Lower lobe of right lung (tissue), 2 donors: ENCODE results near the gene MCU. TPM values are rescaled to one million over a fixed set of nuclear protein-coding genes. Genes with fewer than 3 reads are reported as not detected.
A peak's percentile ranks its signal among the peaks of the same experiment; 100 is the strongest.

Experiments used
- ATAC-seq, 2 donors: fragments of 200-7000 bp; cut with Tn5 transposase; one replicate each; pipeline ENCODE4 v1.9.1; 2020 to 2022; ENCODE audit warnings: mild to moderate bottlenecking in 2 of 2, moderate library complexity in 2 of 2
- DNase-seq: peaks from one replicate; pipeline ENCODE4 v3.0.0-alpha.2; 2020
- H3K27ac ChIP-seq: fragments of 200-600 bp; one replicate; pipeline ENCODE4 v1.8.0; 2022
- H3K27me3 ChIP-seq: fragments of 200-600 bp; one replicate; pipeline ENCODE4 v1.8.0; 2022; ENCODE audit warnings: low read depth
- H3K36me3 ChIP-seq: fragments of 200-600 bp; one replicate; pipeline ENCODE4 v1.8.0; 2022; ENCODE audit warnings: mild to moderate bottlenecking
- H3K4me1 ChIP-seq: fragments of 200-600 bp; one replicate; pipeline ENCODE4 v1.8.0; 2022
- H3K4me3 ChIP-seq: fragments of 200-600 bp; one replicate; pipeline ENCODE4 v1.8.0; 2022; ENCODE audit warnings: mild to moderate bottlenecking
- H3K9me3 ChIP-seq: fragments of 200-600 bp; one replicate; pipeline ENCODE4 v1.8.0; 2022
- intact Hi-C: fragments of 100-400 bp; cut with DNase I; formaldehyde crosslinking; loops from one replicate; pipeline ENCODE4 v1.11.0; 2022
- total RNA-seq: library from RNA; stranded (reverse); fragmentation: NEBNext Ultra II Directional; extraction: Animal tissue kit (Norgen Biotek cat#: 25700); gene quantifications from one replicate; pipeline ENCODE4 v1.2.1, GENCODE V29; 2021
- TF ChIP-seq, protein P1 (sequence below): fragments of 200-600 bp; IDR thresholded peaks from one replicate; pipeline ENCODE4 v1.8.0; 2022; ENCODE audit warnings: antibody characterized with exemption, mild to moderate bottlenecking
- donor health status: DM: no; HTN: yes; CAD: no; lungs with severe emphysema.

The MCU gene
- total RNA-seq, 1 donor from 2014 or later, result 24.2 TPM

DNA sequence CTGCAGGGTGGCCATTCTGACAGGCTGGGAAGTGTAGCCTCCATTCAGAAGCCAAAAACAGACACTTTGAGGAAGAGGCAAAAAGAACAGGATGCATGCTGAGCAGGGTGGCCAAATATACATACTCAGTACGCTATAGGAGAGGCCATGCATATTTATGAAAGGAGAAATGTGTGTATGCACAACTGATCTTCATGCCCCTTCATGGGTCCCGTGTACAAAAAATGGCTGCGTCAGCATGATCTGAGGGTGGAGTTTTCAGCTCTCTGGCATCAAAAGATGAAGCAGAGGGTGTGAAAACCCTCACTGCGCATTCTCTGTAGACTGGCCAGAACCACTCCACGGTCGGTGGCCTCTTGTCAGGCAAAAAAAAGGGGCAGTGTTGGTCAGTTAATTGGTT, 166.1 kb downstream of the MCU start:
- Histone ChIP-seq H3K9me3 (no peaks in the 10 kb centered on the region), H3K4me1 (no peaks in the 10 kb centered on the region), H3K27me3 (no peaks in the 10 kb centered on the region), H3K27ac (no peak overlapping the region), H3K4me3 (no peak overlapping the region), H3K36me3 (peaks cover 29% of the 10 kb centered on the region)
- no peak for DNase-seq
- intact Hi-C loops, result no loop called here
- TF ChIP-seq, protein P1, sequence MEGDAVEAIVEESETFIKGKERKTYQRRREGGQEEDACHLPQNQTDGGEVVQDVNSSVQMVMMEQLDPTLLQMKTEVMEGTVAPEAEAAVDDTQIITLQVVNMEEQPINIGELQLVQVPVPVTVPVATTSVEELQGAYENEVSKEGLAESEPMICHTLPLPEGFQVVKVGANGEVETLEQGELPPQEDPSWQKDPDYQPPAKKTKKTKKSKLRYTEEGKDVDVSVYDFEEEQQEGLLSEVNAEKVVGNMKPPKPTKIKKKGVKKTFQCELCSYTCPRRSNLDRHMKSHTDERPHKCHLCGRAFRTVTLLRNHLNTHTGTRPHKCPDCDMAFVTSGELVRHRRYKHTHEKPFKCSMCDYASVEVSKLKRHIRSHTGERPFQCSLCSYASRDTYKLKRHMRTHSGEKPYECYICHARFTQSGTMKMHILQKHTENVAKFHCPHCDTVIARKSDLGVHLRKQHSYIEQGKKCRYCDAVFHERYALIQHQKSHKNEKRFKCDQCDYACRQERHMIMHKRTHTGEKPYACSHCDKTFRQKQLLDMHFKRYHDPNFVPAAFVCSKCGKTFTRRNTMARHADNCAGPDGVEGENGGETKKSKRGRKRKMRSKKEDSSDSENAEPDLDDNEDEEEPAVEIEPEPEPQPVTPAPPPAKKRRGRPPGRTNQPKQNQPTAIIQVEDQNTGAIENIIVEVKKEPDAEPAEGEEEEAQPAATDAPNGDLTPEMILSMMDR, result no peak
- ATAC-seq, result no peak

DNA sequence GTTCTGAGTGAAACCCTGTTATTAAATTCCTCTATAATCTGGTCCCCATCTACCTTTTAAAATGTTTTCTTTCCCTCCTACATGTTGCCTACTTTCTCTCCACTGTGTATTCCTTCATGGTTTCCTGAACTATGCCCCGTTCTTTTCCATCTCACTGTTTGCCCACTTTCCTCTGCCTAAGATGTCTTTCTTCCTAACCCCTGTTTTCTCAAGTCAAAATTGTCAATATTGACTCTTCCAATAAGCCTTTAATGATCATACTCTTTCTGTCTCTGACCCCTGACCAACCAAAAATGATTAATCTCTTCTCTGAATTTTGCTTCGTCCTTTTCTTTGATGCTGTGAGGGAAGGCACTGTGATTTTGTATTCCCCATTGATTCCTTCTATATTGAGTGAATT, 171.0 kb downstream of the MCU start:
- Histone ChIP-seq H3K27ac (no peak overlapping the region), H3K27me3 (no peaks in the 10 kb centered on the region), H3K4me1 (no peaks in the 10 kb centered on the region), H3K9me3 (no peaks in the 10 kb centered on the region), H3K4me3 (no peak overlapping the region), H3K36me3 (peaks cover 47% of the 10 kb centered on the region)
- DNase-seq, result no peak
- no peak for ATAC-seq
- TF ChIP-seq, protein P1, result no peak
- intact Hi-C loops, result no loop called here

DNA sequence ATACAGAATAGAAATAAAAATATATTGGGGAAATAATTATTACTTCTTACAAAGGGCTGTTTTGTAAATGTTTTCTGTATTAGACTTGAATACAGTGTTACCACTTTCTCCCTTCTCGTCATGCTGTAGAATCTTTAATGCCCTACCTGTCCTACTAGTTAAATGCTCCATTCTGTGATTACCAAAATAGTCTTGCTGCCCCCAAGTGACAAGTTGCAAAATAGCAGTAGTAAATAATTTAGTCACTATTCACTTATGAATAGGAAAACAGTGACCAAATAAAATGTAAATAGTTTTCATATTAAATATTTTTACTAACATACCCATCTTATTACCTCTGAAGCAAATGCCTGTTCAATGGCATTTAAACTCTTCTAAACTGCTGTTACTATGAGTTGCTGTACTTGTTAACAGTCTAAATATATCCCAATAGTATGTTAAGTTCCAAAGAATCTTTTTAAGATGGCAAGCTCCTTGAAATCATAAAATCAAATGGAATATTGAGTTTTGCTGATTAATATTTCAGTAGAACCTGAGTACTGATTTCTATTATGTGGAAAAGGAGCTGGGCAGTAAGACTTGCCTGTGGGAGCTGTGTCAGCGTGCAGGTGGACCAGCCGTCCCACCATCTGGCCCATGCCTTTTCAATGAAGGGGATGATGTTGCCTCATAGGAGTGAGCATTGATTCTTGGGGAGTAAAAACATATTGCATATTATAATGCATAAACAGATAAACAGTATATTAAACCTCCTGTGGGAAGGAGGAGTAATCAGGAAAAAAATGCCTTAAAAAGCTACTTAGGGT, 183.5 kb downstream of the MCU start:
- ATAC-seq (peak in 1 of 2 donors; percentile 49), DNase-seq (no peak)
- TF ChIP-seq, protein P1, result peak; percentile 39
- H3K36me3 ChIP-seq, result peaks cover 18% of the 10 kb centered on the region
- H3K4me3 ChIP-seq, result no peak overlapping the region
- H3K4me1 ChIP-seq, result no peaks in the 10 kb centered on the region
- H3K27me3 ChIP-seq, result no peaks in the 10 kb centered on the region
- intact Hi-C loops, result no loop called here
- no peaks in the 10 kb centered on the region for H3K9me3 ChIP-seq
- no peak overlapping the region for H3K27ac ChIP-seq

DNA sequence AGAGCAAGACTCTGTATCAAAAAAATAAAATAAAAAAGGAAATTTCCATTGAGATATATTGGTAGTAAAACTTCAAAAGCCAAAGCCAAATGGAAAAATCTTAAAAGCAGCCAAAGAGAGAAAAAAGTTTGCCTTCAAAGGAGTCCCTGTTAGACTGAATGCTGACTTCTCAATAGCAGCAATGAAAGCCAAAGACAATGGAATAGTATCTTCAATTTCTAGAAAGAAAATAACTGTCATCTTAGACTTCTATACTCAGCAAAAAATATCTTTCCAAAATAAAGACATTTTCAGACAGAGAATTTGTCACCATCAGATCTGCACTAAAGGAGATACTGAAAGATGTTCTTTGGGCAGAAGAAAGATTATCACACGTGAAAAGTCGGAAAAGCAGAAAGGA, 187.3 kb downstream of the MCU start:
- H3K27me3 ChIP-seq, result no peaks in the 10 kb centered on the region
- no peak overlapping the region for H3K4me3 ChIP-seq
- no peaks in the 10 kb centered on the region for H3K9me3 ChIP-seq
- TF ChIP-seq, protein P1, result no peak
- H3K27ac ChIP-seq, result no peak overlapping the region
- DNase-seq, result no peak
- no peaks in the 10 kb centered on the region for H3K4me1 ChIP-seq
- ATAC-seq, result no peak
- intact Hi-C loops, result no loop called here
- H3K36me3 ChIP-seq, result peaks cover 11% of the 10 kb centered on the region

DNA sequence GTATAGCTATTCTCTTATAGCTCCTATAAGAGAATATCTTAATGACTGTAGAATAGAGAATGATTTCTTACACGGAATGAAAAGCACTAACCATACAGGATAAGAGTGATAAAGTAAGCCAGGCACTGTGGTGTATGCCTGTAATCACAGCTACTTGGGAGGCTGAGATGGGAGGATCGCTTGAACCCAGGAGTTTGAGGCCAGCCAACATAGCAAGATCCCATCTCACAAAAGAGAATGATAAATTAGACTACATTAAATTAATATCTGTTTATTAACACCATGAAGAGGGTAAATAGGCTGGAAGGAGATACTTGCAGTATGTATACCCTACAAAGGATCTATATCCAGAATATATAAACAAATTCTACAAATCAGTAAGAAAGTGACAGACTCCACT, 189.3 kb downstream of the MCU start:
- TF ChIP-seq, protein P1, result no peak
- Histone ChIP-seq H3K4me3 (no peak overlapping the region), H3K9me3 (no peaks in the 10 kb centered on the region), H3K27me3 (no peaks in the 10 kb centered on the region), H3K4me1 (no peaks in the 10 kb centered on the region), H3K36me3 (peaks cover 28% of the 10 kb centered on the region), H3K27ac (no peak overlapping the region)
- DNase-seq (no peak), ATAC-seq (no peak)
- intact Hi-C loops, result no loop called here
